Activated CD4-positive, alpha-beta memory T cell treated with anti-CD3 and anti-CD28 coated beads for 36 hours (primary cell): ENCODE data around the gene SLC44A2. TPM values are rescaled to one million over a fixed set of nuclear protein-coding genes. Genes with fewer than 3 reads are reported as not detected.

Source experiments
- CTCF ChIA-PET: fragments of 350-600 bp; sonication (Branson Sonifier 250); formaldehyde crosslinking; loops from one replicate; lab custom pipeline; 2021; ENCODE audit warnings: antibody characterized with exemption, inconsistent platforms; lab: Charles Lee
- POLR2A ChIA-PET: fragments of 350-600 bp; sonication (Branson Sonifier 250); formaldehyde crosslinking; loops from one replicate; lab custom pipeline; 2021; ENCODE audit warnings: antibody characterized with exemption; lab: Charles Lee
- DNase-seq: peaks from one replicate; pipeline ENCODE4 v3.0.0-alpha.2; 2020
- H3K27ac Mint-ChIP-seq: one replicate; pipeline ENCODE4 v1.8.0; 2021; ENCODE audit warnings: mixed read lengths
- H3K27me3 Mint-ChIP-seq: one replicate; pipeline ENCODE4 v1.8.0; 2021; ENCODE audit warnings: mixed read lengths
- H3K36me3 Mint-ChIP-seq: one replicate; pipeline ENCODE4 v1.8.0; 2021; ENCODE audit warnings: mixed read lengths
- H3K4me1 Mint-ChIP-seq: one replicate; pipeline ENCODE4 v1.8.0; 2021; ENCODE audit warnings: low read depth, mixed read lengths
- H3K4me3 Mint-ChIP-seq: one replicate; pipeline ENCODE4 v1.8.0; 2021; ENCODE audit warnings: mild to moderate bottlenecking, mixed read lengths
- H3K9me3 Mint-ChIP-seq: one replicate; pipeline ENCODE4 v1.8.0; 2021; ENCODE audit warnings: mixed read lengths
- intact Hi-C: fragments of 100-400 bp; cut with micrococcal nuclease; formaldehyde crosslinking; loops from one replicate; pipeline ENCODE4 v1.15.1; 2023
- total RNA-seq, 2 experiments: library from RNA; stranded (reverse); gene quantifications; one replicate each; pipeline ENCODE4 v1.2.3, GENCODE V29; 2021

Gene SLC44A2
- 10 to 100 TPM; 89.3 to 94.6 TPM for total RNA-seq

GRCh38 chr19:10625003-10625761 is at the start of gene SLC44A2:
Gene SLC44A2 (plus strand): TSS chr19:10625553. CDS start chr19:10625634, 81 bp downstream.
- POLR2A ChIA-PET: no interaction called here
- H3K9me3 Mint-ChIP-seq: no peaks in the 10 kb centered on the region
- DNase-seq: no peak
- peaks cover 26% of the 10 kb centered on the region for H3K4me1 Mint-ChIP-seq
- H3K36me3 Mint-ChIP-seq: peaks cover 19% of the 10 kb centered on the region
- H3K4me3 Mint-ChIP-seq: no peak within 1 kb of the TSS
- no peak within 1 kb of the TSS for H3K27ac Mint-ChIP-seq
- H3K27me3 Mint-ChIP-seq: no peaks in the 10 kb centered on the region
- intact Hi-C loops: no loop called here
- CTCF ChIA-PET: no interaction called here

- Mint-ChIP-seq H3K9me3 (no peaks in the 10 kb centered on the region), H3K4me3 (no peak overlapping the region), H3K27me3 (peaks cover 2% of the 10 kb centered on the region), H3K4me1 (peaks cover 4% of the 10 kb centered on the region), H3K36me3 (no peaks in the 10 kb centered on the region), H3K27ac (no peak overlapping the region)
- no peak for DNase-seq
- intact Hi-C loops: no loop called here
- ChIA-PET POLR2A (no interaction called here), CTCF (interaction anchor here (0.6 to 5.7 kb wide), 3 partner anchors 46 to 321 kb away, joined by 3 to 210 read pairs (median 3); partner anchors contain the start of gene QTRT1)
These were observed 47.4 kb upstream of the SLC44A2 start for GRCh38 chr19:10577951-10578350.

GRCh38 chr19:10580979-10581631 is 44.2 kb upstream of the SLC44A2 start:
- CTCF ChIA-PET: interaction anchor here (0.5 to 5.8 kb wide), 45 partner anchors 9 to 283 kb away, joined by 3 to 293 read pairs (median 4); partner anchors contain the start of genes DNM2, QTRT1 and TMED1

GRCh38 chr19:10582091-10582490 is 43.3 kb upstream of the SLC44A2 start:
- Mint-ChIP-seq H3K36me3 (no peaks in the 10 kb centered on the region), H3K4me3 (no peak overlapping the region), H3K27me3 (peaks cover 2% of the 10 kb centered on the region), H3K9me3 (no peaks in the 10 kb centered on the region), H3K4me1 (peaks cover 4% of the 10 kb centered on the region), H3K27ac (no peak overlapping the region)
- POLR2A ChIA-PET: interaction anchor here (1.2 to 1.9 kb wide), 2 partner anchors 14 to 62 kb away, joined by 5 to 7 read pairs; partner anchors contain the start of gene CDKN2D
- CTCF ChIA-PET: interaction anchor here (0.6 to 5.8 kb wide), 19 partner anchors 8 to 184 kb away, joined by 3 to 293 read pairs (median 9); partner anchors contain the start of gene QTRT1
- no peak for DNase-seq
- intact Hi-C loops: no loop called here

More at GRCh38 chr19:10580979-10581631, 44.2 kb upstream of the SLC44A2 start:
- H3K27ac Mint-ChIP-seq: peak overlapping the region; percentile 52
- H3K36me3 Mint-ChIP-seq: no peaks in the 10 kb centered on the region
- H3K4me3 Mint-ChIP-seq: peak overlapping the region; percentile 38
- no peaks in the 10 kb centered on the region for H3K9me3 Mint-ChIP-seq
- peaks cover 2% of the 10 kb centered on the region for H3K27me3 Mint-ChIP-seq
- peak; percentile 93 for DNase-seq
- POLR2A ChIA-PET: interaction anchor here (1.2 to 1.9 kb wide), 2 partner anchors 13 to 63 kb away, joined by 5 to 7 read pairs; partner anchors contain the start of gene CDKN2D
- H3K4me1 Mint-ChIP-seq: peaks cover 4% of the 10 kb centered on the region
- intact Hi-C loops: loop anchor here (1.0 kb wide), 2 partner anchors 63 to 118 kb away; no protein-coding TSS in a partner anchor

GRCh38 chr19:10583036-10583776 is 42.1 kb upstream of the SLC44A2 start:
- ChIA-PET CTCF (interaction anchor here (1.5 to 5.8 kb wide), 5 partner anchors 20 to 116 kb away, joined by 4 to 293 read pairs (median 41); partner anchors contain the start of gene QTRT1), POLR2A (interaction anchor here (0.5 kb wide), 1 partner anchor 17 kb away, joined by 3 read pairs; the partner anchor contains the start of gene KRI1)
- Mint-ChIP-seq H3K9me3 (no peaks in the 10 kb centered on the region), H3K27me3 (peaks cover 8% of the 10 kb centered on the region), H3K4me1 (peaks cover 10% of the 10 kb centered on the region), H3K4me3 (no peak overlapping the region), H3K27ac (no peak overlapping the region), H3K36me3 (no peaks in the 10 kb centered on the region)
- DNase-seq: no peak
- intact Hi-C loops: no loop called here

GRCh38 chr19:10586396-10586795 is 39.0 kb upstream of the SLC44A2 start:
- H3K27me3 Mint-ChIP-seq: peaks cover 6% of the 10 kb centered on the region
- no peaks in the 10 kb centered on the region for H3K9me3 Mint-ChIP-seq
- ChIA-PET CTCF (interaction anchor here (1.4 to 2.6 kb wide), 2 partner anchors 58 to 113 kb away, joined by 6 to 11 read pairs; no protein-coding TSS in a partner anchor), POLR2A (no interaction called here)
- DNase-seq: no peak
- intact Hi-C loops: no loop called here
- no peak overlapping the region for H3K4me3 Mint-ChIP-seq
- no peak overlapping the region for H3K27ac Mint-ChIP-seq
- H3K36me3 Mint-ChIP-seq: no peaks in the 10 kb centered on the region
- H3K4me1 Mint-ChIP-seq: peaks cover 6% of the 10 kb centered on the region

GRCh38 chr19:10587022-10587838 is 38.1 kb upstream of the SLC44A2 start, which contains the start of gene AP1M2:
Gene AP1M2 (minus strand): TSS chr19:10587312. CDS start chr19:10587231, 81 bp downstream.
- CTCF ChIA-PET: no interaction called here

GRCh38 chr19:10587839-10588150 is 37.6 kb upstream of the SLC44A2 start:
- POLR2A ChIA-PET: no interaction called here
- H3K27ac Mint-ChIP-seq: no peak overlapping the region

More at GRCh38 chr19:10587022-10587838, 38.1 kb upstream of the SLC44A2 start, which contains the start of gene AP1M2:
- no peak within 1 kb of the TSS for H3K4me3 Mint-ChIP-seq
- DNase-seq: no peak
- H3K27me3 Mint-ChIP-seq: peaks cover 6% of the 10 kb centered on the region
- intact Hi-C loops: no loop called here
- H3K36me3 Mint-ChIP-seq: no peaks in the 10 kb centered on the region
- POLR2A ChIA-PET: no interaction called here
- peaks cover 6% of the 10 kb centered on the region for H3K4me1 Mint-ChIP-seq
- no peak within 1 kb of the TSS for H3K27ac Mint-ChIP-seq
- H3K9me3 Mint-ChIP-seq: no peaks in the 10 kb centered on the region

GRCh38 chr19:10593148-10593547 is 32.2 kb upstream of the SLC44A2 start:
- no peak for DNase-seq
- no peaks in the 10 kb centered on the region for H3K27me3 Mint-ChIP-seq
- intact Hi-C loops: no loop called here
- H3K4me3 Mint-ChIP-seq: no peak overlapping the region
- H3K4me1 Mint-ChIP-seq: peaks cover 18% of the 10 kb centered on the region
- H3K36me3 Mint-ChIP-seq: no peaks in the 10 kb centered on the region
- no peak overlapping the region for H3K27ac Mint-ChIP-seq
- ChIA-PET POLR2A (no interaction called here), CTCF (interaction anchor here (1.9 to 2.0 kb wide), 2 partner anchors 12 to 51 kb away, joined by 8 to 9 read pairs; no protein-coding TSS in a partner anchor)
- no peaks in the 10 kb centered on the region for H3K9me3 Mint-ChIP-seq

More at GRCh38 chr19:10587839-10588150, 37.6 kb upstream of the SLC44A2 start:
- intact Hi-C loops: no loop called here
- DNase-seq: no peak
- CTCF ChIA-PET: no interaction called here
- H3K4me3 Mint-ChIP-seq: no peak overlapping the region
- H3K9me3 Mint-ChIP-seq: no peaks in the 10 kb centered on the region
- peaks cover 6% of the 10 kb centered on the region for H3K4me1 Mint-ChIP-seq
- H3K27me3 Mint-ChIP-seq: peaks cover 6% of the 10 kb centered on the region
- H3K36me3 Mint-ChIP-seq: no peaks in the 10 kb centered on the region

- H3K27ac Mint-ChIP-seq: no peak overlapping the region
- H3K4me1 Mint-ChIP-seq: peaks cover 18% of the 10 kb centered on the region
- no peak overlapping the region for H3K4me3 Mint-ChIP-seq
- ChIA-PET CTCF (interaction anchor here (0.9 to 3.7 kb wide), 3 partner anchors 13 to 123 kb away, joined by 3 to 33 read pairs (median 4); no protein-coding TSS in a partner anchor), POLR2A (no interaction called here)
- no peak for DNase-seq
- H3K36me3 Mint-ChIP-seq: no peaks in the 10 kb centered on the region
- no peaks in the 10 kb centered on the region for H3K9me3 Mint-ChIP-seq
- intact Hi-C loops: no loop called here
- H3K27me3 Mint-ChIP-seq: no peaks in the 10 kb centered on the region
These were observed 31.3 kb upstream of the SLC44A2 start for GRCh38 chr19:10593820-10594637.
